HEK293T (cell line): ENCODE results near the gene P2RX7.

Experiments
- BHLHE40 ChIP-seq: fragments of 450-650 bp; IDR thresholded peaks from 2 replicates; pipeline ENCODE4 v1.6.1; 2016; ENCODE audit warnings: mild to moderate bottlenecking, moderate library complexity, borderline replicate concordance
- CTBP1 ChIP-seq: fragments of 450-650 bp; IDR thresholded peaks from 2 replicates; pipeline ENCODE4 v1.6.1; 2016; ENCODE audit warnings: borderline replicate concordance
- FOXA1 ChIP-seq: fragments of 450-650 bp; IDR thresholded peaks from 2 replicates; pipeline ENCODE4 v1.6.1; 2016; ENCODE audit warnings: mild to moderate bottlenecking
- FOXM1 ChIP-seq: fragments of 450-650 bp; IDR thresholded peaks from 2 replicates; pipeline ENCODE4 v1.6.1; 2017; ENCODE audit warnings: mild to moderate bottlenecking, borderline replicate concordance
- HDGF ChIP-seq: fragments of 450-650 bp; IDR thresholded peaks from 2 replicates; pipeline ENCODE4 v1.6.1; 2017; ENCODE audit warnings: antibody characterized with exemption, borderline replicate concordance
- LEF1 ChIP-seq: fragments of 450-650 bp; IDR thresholded peaks from 2 replicates; pipeline ENCODE4 v1.6.1; 2017; ENCODE audit warnings: mild to moderate bottlenecking, borderline replicate concordance
- SP1 ChIP-seq: fragments of 450-650 bp; IDR thresholded peaks from 2 replicates; pipeline ENCODE4 v1.6.1; 2017
- SUZ12 ChIP-seq: fragments of 450-650 bp; IDR thresholded peaks from 2 replicates; pipeline ENCODE4 v1.6.1; 2016; ENCODE audit warnings: mild to moderate bottlenecking
- TARDBP ChIP-seq: fragments of 450-650 bp; IDR thresholded peaks from 2 replicates; pipeline ENCODE4 v1.6.1; 2016
- ZNF384 ChIP-seq: fragments of 450-650 bp; IDR thresholded peaks from 2 replicates; pipeline ENCODE4 v1.6.1; 2016

- TF ChIP-seq SP1 (no peak), HDGF (no peak), CTBP1 (no peak), FOXA1 (no peak), SUZ12 (no peak), TARDBP (no peak), LEF1 (no peak), ZNF384 (no peak), BHLHE40 (no peak), FOXM1 (no peak)
Measured at GRCh38 chr12:121198949-121199348, 66.3 kb downstream of the P2RX7 start.
